ENCODE results near the gene FBLN7.

The FBLN7 gene

GRCh38 chr2:112140899-112141625, 2.9 kb downstream of the FBLN7 start:
- no peak for DNase-seq (ENCODE audit: low read depth)

- DNase-seq (ENCODE audit: low read depth) = no peak
Observed at GRCh38 chr2:112141626-112142007, 3.4 kb downstream of the FBLN7 start.

DNA sequence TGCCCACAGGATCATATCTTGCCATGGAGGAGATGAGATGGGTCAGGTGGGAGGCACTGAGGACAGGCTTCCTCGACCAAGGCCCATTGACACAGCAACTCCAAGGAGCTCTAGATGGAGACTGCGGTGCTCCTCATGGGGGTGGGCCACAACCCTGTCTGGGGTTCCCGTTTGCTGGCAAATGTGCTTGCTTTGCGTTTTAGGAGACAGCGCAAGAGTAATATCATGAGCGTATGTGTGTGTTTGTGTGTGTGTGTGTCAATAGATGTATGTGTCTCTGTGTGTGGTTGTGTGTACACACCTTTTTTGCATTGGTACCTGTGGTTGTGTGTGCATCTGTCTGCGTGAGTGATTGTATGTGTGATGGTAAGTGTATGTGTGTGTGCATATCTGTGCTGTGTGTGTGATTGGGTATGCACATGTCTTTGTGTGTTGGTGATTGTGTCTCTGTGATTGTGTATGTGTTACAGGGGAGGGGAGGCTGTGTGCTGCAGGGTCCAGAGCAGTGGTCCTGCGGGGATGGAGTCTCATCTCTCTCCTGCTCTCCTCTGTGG, 4.4 kb downstream of the FBLN7 start:
- DNase-seq (ENCODE audit: low read depth) = no peak

DNA sequence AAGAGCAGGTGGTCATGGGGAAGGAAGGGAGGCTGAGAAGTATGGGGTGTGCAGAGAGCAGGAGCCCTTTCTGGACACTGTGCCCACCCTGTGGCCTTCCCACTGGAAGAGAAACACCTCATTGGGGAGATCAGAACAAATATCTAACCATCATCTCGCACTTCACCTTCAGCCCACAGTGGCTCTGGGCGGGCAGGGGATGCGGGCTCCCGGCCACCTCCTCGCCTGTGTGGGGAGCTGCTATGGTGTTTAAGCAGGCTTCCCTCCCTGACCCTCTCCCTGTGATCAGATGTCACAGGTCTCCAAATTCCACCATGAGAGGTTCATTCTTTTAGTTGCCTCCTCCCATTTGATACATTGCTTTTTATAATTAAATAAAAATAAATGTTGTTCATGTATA, 5.0 kb downstream of the FBLN7 start:
- DNase-seq (ENCODE audit: low read depth) = no peak

DNA sequence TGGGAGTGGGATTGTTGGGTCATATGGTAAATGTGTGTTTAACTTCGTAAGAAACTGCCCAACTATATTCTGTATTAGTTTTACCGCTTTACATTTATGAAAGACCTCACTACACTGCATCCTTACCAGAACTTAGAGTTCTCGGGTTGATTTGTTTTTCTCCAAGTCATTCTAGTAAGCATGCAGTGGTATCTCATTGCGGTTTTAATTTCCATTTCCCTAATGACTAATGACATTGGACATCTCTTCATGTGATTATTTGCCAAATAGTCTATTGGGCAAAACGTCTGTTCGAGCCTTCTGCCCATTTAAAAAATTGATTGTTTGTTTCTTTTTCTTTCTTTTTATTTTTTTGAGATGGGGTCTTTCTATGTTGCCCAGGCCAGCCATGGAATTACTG, 6.8 kb downstream of the FBLN7 start:
- DNase-seq (ENCODE audit: low read depth) = no peak

DNA sequence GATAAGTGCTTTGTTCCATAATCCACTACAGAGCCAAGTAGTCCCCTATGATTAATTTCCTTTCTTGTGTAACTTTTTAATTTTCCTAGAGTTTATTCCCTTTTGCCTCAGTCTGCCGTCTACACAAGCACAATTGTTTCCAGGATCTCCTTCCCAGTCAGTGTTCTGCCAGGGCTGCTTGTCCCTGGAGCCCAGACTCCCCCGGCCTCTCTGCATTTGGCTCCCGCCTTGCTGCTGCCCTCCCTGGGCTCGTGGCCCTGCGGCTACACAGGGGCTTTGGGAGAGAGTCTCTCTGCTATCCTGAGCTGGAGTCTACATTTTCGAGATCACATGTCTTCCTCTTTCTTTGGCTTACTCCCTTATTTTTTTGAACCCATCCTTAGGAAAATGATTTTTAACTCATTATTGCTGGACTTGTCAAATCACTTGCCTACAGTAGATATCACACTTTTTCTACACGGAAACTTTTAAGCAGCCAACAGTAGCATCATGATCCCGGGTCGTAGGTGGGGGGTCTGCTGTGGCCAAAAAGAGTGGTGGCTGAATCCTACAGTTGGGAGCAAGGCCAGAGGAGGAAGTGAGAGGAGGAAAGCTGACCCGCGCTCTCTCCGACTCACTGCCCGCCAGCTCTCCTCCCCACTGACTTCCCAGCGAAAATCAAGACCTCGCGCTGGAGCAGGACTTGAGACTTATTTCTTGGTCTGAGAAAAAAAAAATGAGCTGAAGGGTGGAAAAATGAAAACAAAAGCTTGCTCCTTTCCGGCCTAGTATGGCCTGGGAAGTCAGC, 9.4 kb downstream of the FBLN7 start:
- DNase-seq (ENCODE audit: low read depth) = no peak

- DNase-seq (ENCODE audit: low read depth) = no peak
Observed at GRCh38 chr2:112148477-112148876, 10.3 kb downstream of the FBLN7 start.

DNA sequence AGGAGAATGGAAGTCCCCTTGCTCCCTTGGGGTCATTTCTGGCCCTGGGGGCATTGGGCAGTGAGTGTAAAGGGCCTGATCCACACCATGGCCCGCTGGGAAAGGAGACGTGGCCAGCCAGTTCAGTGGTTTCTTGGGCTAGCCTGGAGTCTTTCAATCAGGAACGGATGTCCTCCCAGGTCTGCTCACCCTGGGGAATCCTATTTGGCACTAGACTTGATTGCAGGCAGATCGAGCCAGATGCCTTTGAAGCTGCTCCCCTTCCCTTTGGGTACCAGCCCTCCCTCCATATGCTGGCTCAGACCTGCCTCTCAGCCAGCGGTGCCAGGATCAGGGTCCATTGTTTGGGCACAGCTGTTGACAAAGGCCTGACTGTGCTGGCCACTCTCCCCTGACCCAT, 11.0 kb downstream of the FBLN7 start:
- no peak for DNase-seq (ENCODE audit: low read depth)

DNA sequence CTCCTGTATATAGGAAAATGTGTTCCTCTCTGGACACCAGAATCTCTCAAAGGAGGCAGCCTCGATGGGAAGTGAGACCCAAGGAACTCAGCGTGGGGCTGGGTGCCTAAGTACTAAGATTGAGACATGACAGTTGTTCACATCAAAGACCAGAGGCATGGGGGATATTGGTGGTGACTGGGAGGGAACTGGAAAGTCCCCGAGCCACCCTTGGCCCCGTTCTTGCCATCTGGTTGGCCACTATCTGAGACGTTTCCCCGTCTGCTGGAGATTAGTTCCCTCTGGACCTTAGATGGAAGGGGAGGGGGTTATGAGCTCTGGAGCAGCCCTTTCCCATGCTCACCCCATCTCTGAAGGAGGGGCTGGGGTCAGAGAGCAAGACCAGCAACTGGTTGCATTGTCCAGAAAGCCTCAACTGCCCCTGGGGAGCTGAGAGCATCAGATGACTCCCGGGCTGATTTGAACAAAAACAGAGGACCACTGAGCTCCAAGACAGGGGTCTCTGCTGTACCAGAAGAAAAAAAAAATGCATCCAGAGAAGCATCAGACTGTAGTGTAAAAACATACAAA, 11.8 kb downstream of the FBLN7 start:
- DNase-seq (ENCODE audit: low read depth) = no peak

DNA sequence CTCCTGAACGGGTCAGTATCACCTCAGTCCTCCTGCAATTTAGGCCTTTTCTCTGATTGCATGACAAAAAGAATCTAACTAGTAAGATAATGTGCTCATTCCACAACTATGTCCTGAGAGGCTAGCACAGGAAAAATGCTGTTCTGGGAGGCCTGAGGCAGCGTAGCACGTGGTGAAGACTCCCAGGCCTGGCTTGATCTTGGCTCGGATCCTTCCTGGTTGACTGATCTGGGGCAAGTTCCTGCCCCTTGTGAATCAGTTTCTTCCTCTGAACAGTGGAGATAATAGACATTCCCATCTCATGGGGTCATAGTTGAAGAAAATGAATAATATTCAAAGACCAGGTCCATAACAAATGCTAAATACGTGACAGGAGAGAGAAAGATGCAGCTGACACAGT, 12.3 kb downstream of the FBLN7 start:
- DNase-seq (ENCODE audit: low read depth) = no peak

- no peak for DNase-seq (ENCODE audit: low read depth)
Observed at GRCh38 chr2:112150851-112151250, 12.7 kb downstream of the FBLN7 start.

- no peak for DNase-seq (ENCODE audit: low read depth)
Observed at GRCh38 chr2:112151271-112151670, 13.1 kb downstream of the FBLN7 start.

DNA sequence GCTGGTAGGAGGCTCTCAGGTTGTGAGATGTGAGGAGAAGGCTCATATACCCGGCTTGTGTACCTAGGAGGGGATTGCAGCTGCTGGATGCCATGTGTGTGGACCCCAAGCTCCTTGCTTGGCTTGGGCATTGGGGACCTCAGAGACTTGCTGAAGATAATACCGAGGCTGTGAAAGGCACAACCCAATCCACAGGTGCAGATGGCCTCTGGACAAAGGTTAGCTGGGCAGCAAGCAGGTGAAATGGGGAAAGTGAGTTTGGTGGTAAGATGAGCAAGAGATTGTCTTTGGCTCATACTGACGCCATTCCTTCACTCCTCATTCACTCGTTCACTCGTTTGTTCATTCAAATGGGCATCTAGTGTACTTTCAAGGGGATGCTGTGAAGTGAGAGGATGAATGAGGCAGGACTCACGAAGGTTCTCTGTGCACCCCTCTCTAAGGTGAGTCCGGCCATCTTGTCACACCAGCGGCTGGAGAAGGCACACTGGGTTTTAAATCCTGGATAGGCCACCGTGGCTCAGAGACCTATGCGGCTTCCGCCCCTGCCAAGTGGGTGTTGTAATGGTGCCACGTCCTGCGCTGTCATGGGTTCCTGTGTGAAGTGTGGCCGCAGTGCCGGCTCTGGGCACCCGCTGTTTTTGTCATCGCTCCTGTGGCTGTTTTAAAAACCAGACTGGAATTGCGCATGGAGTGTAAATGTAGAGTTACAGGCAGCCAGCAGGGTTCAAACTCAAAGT, 13.7 kb downstream of the FBLN7 start:
- DNase-seq (ENCODE audit: low read depth) = no peak

GRCh38 chr2:112152476-112153178, 14.4 kb downstream of the FBLN7 start:
- DNase-seq (ENCODE audit: low read depth) = no peak

DNA sequence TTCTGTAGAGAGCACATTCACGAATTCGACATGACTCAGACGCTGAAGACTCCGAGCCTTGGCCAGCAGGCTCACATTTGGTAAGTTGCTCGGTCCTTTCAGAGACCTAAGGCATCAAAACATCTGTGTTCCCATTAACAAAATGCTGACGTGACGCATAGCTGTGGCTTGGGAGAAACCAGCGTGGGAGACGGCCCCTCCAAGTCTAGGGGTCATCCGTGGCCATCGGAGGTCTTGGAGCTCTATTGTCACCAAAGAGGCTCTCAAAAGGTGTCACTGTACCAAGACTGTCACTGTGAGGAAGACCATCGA, 14.9 kb downstream of the FBLN7 start:
- no peak for DNase-seq (ENCODE audit: low read depth)

GRCh38 chr2:112153501-112153900, 15.3 kb downstream of the FBLN7 start:
- no peak for DNase-seq (ENCODE audit: low read depth)

DNA sequence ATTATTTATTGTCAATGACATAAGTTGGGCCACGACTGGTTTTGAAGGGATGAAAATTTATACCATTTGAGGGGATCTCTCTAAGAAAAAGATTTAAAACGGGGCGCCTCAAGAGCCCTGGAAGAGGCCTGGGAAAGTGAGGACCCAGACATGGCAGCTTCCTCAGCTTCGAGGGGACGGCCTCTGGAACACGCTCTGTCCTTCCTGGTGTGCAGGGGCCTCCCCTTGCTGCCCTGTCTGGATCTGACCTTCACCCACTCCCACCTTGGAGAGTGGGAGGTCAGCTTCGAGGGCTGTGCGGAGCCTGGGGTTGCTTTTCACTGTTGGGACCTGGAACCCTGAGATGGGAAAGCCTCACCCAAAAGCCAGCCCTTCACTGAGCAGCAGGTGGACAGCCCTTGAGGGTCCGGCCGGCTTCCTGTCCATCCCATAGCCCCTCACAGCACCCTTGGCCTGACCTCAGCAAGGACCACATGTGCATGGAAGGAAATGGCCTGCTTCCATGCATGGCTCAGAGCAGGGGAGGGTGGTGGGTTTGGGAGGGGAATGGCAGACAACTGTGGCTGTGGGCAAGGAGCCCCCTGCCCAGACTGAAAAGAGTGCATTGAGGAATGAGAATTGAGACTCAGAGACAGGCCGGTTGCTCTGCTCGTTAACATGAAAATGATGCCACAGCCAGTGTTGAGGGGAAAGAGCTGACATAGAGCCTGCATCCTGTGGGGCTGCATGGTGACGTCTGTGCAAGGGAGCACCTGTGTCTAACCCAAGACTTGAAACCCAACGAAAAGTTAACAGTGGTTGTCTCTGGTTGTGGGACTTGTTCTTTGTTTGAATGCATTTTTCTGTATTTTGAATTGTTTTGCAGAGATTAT, 16.3 kb downstream of the FBLN7 start:
- DNase-seq (ENCODE audit: low read depth) = no peak

- DNase-seq (ENCODE audit: low read depth) = no peak
Observed at GRCh38 chr2:112155331-112156151, 17.4 kb downstream of the FBLN7 start.

GRCh38 chr2:112156152-112156986, 18.2 kb downstream of the FBLN7 start:
- no peak for DNase-seq (ENCODE audit: low read depth)
